K562 (cell line): ENCODE measurements around the gene SLC2A13. TPM values are rescaled to one million over a fixed set of nuclear protein-coding genes. Genes with fewer than 3 reads are reported as not detected.

Experiments
- ARHGAP35 ChIP-seq: fragments of 450-650 bp; IDR thresholded peaks from 2 replicates; pipeline ENCODE4 v1.6.1; 2018; ENCODE audit not compliant: partially characterized antibody
- ARID2 ChIP-seq: fragments of 450-650 bp; IDR thresholded peaks from 2 replicates; pipeline ENCODE4 v1.6.1; 2017; ENCODE audit warnings: antibody characterized with exemption, mild to moderate bottlenecking
- ARNT ChIP-seq, 2 experiments: fragments of 450-650 bp; IDR thresholded peaks; 2 replicates each; pipeline ENCODE4 v1.6.1; 2016; ENCODE audit warnings: mild to moderate bottlenecking in 1 of 2
- E4F1 ChIP-seq: fragments of 250-450 bp; sonication (Bioruptor Pico); IDR thresholded peaks from 2 replicates; pipeline ENCODE4 v1.5.0; 2021; ENCODE audit warnings: mild to moderate bottlenecking, borderline replicate concordance
- HMG20B ChIP-seq: fragments of 250-450 bp; sonication (Bioruptor Pico); IDR thresholded peaks from 2 replicates; pipeline ENCODE4 v1.5.0; 2021; ENCODE audit warnings: mild to moderate bottlenecking
- LEF1 ChIP-seq: fragments of 450-650 bp; IDR thresholded peaks from 2 replicates; pipeline ENCODE4 v1.6.1; 2016; ENCODE audit warnings: mild to moderate bottlenecking
- MCM3 ChIP-seq: fragments of 450-650 bp; IDR thresholded peaks from 2 replicates; pipeline ENCODE4 v1.6.1; 2016
- PATZ1 ChIP-seq: fragments of 250-450 bp; sonication (Bioruptor Pico); IDR thresholded peaks from 2 replicates; pipeline ENCODE4 v1.5.0; 2020; ENCODE audit warnings: mild to moderate bottlenecking, borderline replicate concordance
- PHF8 ChIP-seq: fragments of 200-600 bp; sonication (generic); IDR thresholded peaks from 2 replicates; pipeline ENCODE4 v1.6.1; 2012; ENCODE audit warnings: mixed run types, mild to moderate bottlenecking, inconsistent platforms, low read length, moderate library complexity, borderline replicate concordance
- PPARD ChIP-seq: fragments of 250-450 bp; sonication (Bioruptor Pico); IDR thresholded peaks from 2 replicates; pipeline ENCODE4 v1.8.0; 2022; ENCODE audit warnings: inconsistent platforms, mild to moderate bottlenecking, moderate library complexity
- SREBF2 ChIP-seq: sonication (generic); formaldehyde crosslinking; IDR thresholded peaks from 2 replicates; pipeline ENCODE4 v1.4.0; 2020; ENCODE audit warnings: mild to moderate bottlenecking, missing genetic modification reagents
- STAT5B ChIP-seq: fragments of 250-450 bp; sonication (Bioruptor Pico); IDR thresholded peaks from 2 replicates; pipeline ENCODE4 v1.8.0; 2021; ENCODE audit warnings: mild to moderate bottlenecking, inconsistent platforms
- UBTF ChIP-seq, 2 experiments: IDR thresholded peaks; 2 replicates each; pipeline ENCODE4 v1.6.1; 2012; ENCODE audit warnings: improper control_type of control experiment in 2 of 2, low read depth in 2 of 2, low read length in 2 of 2, borderline replicate concordance in 1 of 2
- ZFP30 ChIP-seq: fragments of 250-450 bp; sonication (Bioruptor Pico); IDR thresholded peaks from 2 replicates; pipeline ENCODE4 v1.8.0; 2022; ENCODE audit warnings: moderate library complexity, mild to moderate bottlenecking, inconsistent platforms, borderline replicate concordance
- ZNF449 ChIP-seq: fragments of 250-450 bp; sonication (Bioruptor Pico); IDR thresholded peaks from 2 replicates; pipeline ENCODE4 v1.8.0; 2022; ENCODE audit warnings: moderate library complexity, mild to moderate bottlenecking, inconsistent platforms
- ZNF707 ChIP-seq: fragments of 250-450 bp; sonication (Bioruptor Pico); conservative IDR thresholded peaks from 2 replicates; pipeline ENCODE4 v1.8.0; 2022; ENCODE audit warnings: inconsistent platforms, mild to moderate bottlenecking, moderate library complexity
- ZNF76 ChIP-seq: fragments of 250-450 bp; sonication (Bioruptor Pico); IDR thresholded peaks from 2 replicates; pipeline ENCODE4 v1.4.0; 2020; ENCODE audit warnings: mild to moderate bottlenecking, moderate library complexity, borderline replicate concordance
- ZSCAN32 ChIP-seq: fragments of 450-650 bp; formaldehyde crosslinking; IDR thresholded peaks from 2 replicates; pipeline ENCODE4 v1.4.0; 2020; ENCODE audit warnings: mild to moderate bottlenecking, moderate library complexity
- polyA plus RNA-seq, 8 experiments: library from polyadenylated mRNA; depleted of rRNA in 4 of 8; stranded (reverse) in 5 of 8; unstranded in 3 of 8; fragments of >200 nt; fragmentation: Nextera tagmentation in 2 of 8; fragmentation: Illumina TruSeq in 1 of 8; extraction: Ambion mirVana in 2 of 8; extraction: Trizol in 1 of 8; gene quantifications; 2 replicates each; pipeline versions ENCODE4 v1.2.1 to v1.2.3, GENCODE V29; 2011 to 2014; ENCODE audit warnings: inconsistent platforms in 1 of 8, missing spikeins in 1 of 8
- total RNA-seq, 7 experiments: library from RNA; depleted of rRNA in 6 of 7; stranded (reverse); fragments of >200 nt in 6 of 7; fragmentation: Illumina TruSeq in 2 of 7; extraction: Trizol in 2 of 7; gene quantifications; 2 replicates each; pipeline versions ENCODE4 v1.2.1 to v1.2.3, GENCODE V29; 2011 to 2021; ENCODE audit warnings: low replicate concordance in 1 of 7

Gene SLC2A13
- total and polyA plus RNA-seq, 9 of the 15 experiments (the other 6 are each of a cell fraction or from before 2014, with no cell fraction given), result 1.7 to 12.4 (median 9.0) TPM

- no peak for TF ChIP-seq PATZ1 (CRISPR knock-in tag)
- TF ChIP-seq MCM3, result no peak
- TF ChIP-seq SREBF2 (CRISPR knock-in tag), result no peak
- TF ChIP-seq E4F1 (CRISPR knock-in tag), result peak; percentile 48; the same call in 1 of the 2 replicates
- no peak for TF ChIP-seq ARNT (IDR thresholded peaks at IDR 0.05)
- no peak for TF ChIP-seq STAT5B (CRISPR knock-in tag)
- no peak for TF ChIP-seq LEF1
- peak; percentile 93 for TF ChIP-seq ZNF449
- no peak for TF ChIP-seq HMG20B
- peak; percentile 84; the same call in 1 of the 2 replicates for TF ChIP-seq ZFP30 (CRISPR knock-in tag)
- TF ChIP-seq ARHGAP35, result no peak
- no peak for TF ChIP-seq PHF8
- peak; percentile 49; the same call in 1 of the 2 replicates for TF ChIP-seq ZSCAN32 (CRISPR knock-in tag)
- TF ChIP-seq ZNF76, result peak; percentile 94
- TF ChIP-seq ARID2, result no peak
- TF ChIP-seq PPARD (CRISPR knock-in tag), result peak; percentile 82
- TF ChIP-seq ZNF707 (CRISPR knock-in tag), result peak; percentile 88
- no peak for TF ChIP-seq UBTF (IDR thresholded peaks at IDR 0.05; ENCODE audit: borderline replicate concordance in 1 of 2, low read depth in 2 of 2, low read length in 2 of 2)
Measured at GRCh38 chr12:39712334-39712733, 393.5 kb downstream of the SLC2A13 start (continued).
